Daoy (cell line): Measurements from ENCODE around the gene NDUFAF5. TPM values are rescaled to one million over a fixed set of nuclear protein-coding genes. Genes with fewer than 3 reads are reported as not detected.

Experiments used
- DNase-seq: peaks from one replicate; pipeline ENCODE4 v3.0.0-alpha.2; 2015; ENCODE audit warnings: low read depth
- total RNA-seq: library from RNA; depleted of rRNA; stranded (reverse); fragments of >200 nt; shearing (Covaris generic); gene quantifications from 2 replicates; pipeline ENCODE4 v1.2.3, GENCODE V29; 2014

Gene NDUFAF5
- total RNA-seq, 1 experiment from 2014 or later = 27.4 TPM

GRCh38 chr20:13777171-13777601 lies 7.6 kb upstream of the NDUFAF5 start:
- peak; percentile 1 for DNase-seq

GRCh38 chr20:13778827-13779226 lies 6.0 kb upstream of the NDUFAF5 start:
- no peak for DNase-seq

DNA sequence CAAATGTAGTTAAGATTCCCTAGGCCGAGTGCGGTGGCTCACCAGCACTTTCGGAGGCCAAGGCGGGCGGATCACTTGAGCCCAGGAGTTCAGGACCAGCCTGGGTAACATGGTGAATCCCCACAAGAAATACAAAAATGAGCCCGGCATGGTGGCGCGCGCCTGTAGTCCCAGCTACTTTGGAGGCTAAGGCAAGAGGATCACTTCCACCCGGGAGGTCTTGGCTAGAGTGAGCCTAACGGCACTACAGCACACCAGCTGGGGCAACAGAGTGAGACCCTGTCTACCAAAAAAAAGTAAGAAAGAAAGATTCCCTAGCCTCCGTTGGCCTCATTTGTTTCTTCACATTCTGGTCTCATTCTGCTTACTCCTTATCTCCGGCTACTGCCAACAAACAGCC lies 1.3 kb upstream of the NDUFAF5 start:
- no peak for DNase-seq

DNA sequence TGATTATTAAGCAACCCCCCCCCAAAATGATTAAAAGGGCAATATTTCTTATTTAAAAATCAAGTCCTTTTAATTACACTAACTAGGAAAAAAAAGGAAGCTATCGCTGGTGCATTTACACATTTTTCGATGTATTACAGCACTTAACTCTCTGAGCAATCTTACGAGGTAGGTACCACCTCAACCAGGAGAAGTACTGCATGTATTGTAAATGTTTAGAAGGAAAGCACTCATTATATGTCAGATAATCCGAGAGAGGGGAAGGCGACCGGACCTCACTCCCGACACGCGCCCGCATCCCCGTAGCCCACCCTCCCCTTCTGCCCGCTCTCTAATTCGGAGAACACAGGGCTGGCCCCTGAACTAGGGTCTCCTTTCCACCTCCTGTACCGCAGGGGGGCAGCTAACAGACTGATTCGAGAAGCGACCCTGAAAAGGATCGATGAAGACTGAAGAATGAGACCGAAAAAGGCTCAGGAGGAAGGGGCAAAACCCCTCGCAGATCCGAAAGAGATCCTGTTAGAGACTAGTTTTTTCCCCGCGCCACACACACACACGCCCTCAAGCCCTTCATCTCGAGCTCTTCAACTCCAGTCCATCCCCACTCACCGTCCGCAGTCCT lies 446 bp upstream of the NDUFAF5 start:
- no peak for DNase-seq

GRCh38 chr20:13786143-13786828 lies 1.5 kb downstream of the NDUFAF5 start:
- DNase-seq = no peak

DNA sequence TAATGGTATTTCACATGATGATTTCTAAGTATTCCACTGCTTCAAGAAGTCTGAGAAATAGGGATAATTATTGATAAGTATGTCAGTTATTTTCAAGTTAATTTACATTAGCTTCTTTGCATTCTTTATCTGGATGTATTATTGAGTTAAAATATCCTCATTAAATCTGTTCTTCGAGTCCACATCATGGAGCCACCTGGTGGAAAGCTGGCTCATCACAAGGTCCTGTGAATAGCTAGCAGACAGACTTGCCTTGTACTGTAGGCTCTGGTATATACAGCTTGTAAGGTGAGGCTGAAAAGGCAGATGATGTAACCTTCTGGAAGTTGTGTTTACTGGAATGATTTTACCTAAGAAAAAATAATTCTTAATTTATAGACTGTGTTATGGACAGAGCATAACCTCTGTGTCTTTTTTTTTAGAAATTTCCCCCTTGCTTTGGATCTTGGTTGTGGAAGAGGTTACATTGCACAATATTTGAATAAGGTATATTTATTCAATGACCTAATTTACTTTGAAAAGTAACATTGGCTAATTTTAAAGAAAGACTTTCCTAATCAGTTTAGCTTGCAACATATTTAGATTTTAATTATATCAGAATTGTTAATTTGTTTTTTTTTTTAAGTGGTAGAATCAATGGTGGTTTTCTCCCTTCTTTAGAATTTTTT lies 3.5 kb downstream of the NDUFAF5 start:
- peak; percentile 30 for DNase-seq

GRCh38 chr20:13790708-13791107 lies 5.9 kb downstream of the NDUFAF5 start:
- DNase-seq = no peak

GRCh38 chr20:13791540-13792459 lies 7.0 kb downstream of the NDUFAF5 start:
- DNase-seq = no peak

- DNase-seq = no peak
Observed at GRCh38 chr20:13793001-13793400, 8.2 kb downstream of the NDUFAF5 start.

DNA sequence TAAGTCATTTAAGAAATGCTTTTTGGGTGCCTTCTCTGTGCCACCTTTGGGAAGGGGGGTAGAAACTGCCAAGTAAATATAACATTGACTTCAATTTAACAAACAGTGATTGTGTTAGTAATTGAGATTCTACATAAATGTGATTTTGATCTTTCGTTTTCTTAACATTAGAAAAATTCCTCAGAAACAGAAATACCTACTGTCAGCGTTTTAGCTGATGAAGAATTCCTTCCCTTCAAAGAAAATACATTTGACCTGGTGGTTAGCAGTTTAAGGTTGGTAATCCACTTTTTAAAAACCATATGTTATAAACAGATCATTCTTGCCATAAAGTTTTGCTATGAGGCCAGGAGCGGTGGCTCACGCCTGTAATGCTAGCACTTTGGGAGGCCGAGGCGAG lies 9.8 kb downstream of the NDUFAF5 start:
- DNase-seq = no peak

GRCh38 chr20:13799040-13799439 lies 14.2 kb downstream of the NDUFAF5 start:
- DNase-seq = no peak

DNA sequence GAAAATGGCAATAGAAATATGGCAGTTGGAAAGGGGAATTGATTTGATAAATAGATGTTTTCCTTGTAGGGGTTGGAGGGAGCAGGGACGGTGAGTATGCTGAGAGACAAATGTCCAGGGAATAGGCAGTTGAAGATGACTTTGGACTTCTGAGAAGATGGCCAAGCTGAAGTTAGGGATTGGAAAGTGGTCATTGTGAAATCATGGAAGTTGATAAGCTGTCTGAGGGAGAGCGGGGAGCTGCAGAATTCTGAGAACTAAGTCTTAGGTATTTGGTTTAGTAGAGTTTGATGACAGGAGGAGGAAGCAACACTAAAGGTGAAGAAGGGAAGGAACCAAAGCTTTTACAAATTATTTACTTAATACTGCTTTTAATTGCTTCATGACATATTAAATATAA lies 15.1 kb downstream of the NDUFAF5 start:
- no peak for DNase-seq

DNA sequence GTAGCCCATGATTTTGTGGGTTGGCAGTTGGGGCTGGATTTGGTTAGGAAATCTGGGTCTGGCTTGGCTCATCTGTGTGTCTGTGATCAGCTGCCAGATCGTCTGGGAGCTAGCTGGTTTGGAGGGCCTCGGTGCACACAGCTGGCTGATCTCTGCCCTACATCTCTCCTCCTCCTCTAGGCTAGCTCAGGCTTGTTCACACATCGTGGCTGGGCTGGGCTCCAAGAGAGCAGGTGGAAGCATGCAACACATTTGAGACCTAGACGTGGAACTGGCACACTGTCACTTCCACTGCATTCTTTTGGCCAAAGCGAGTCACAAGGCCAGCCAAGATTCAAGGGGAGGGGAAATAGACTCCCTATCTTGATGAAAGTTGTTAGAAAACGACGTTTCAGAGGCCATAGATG lies 15.9 kb downstream of the NDUFAF5 start:
- peak; percentile 24 for DNase-seq

- DNase-seq = no peak
Observed at GRCh38 chr20:13809373-13809772, 24.5 kb downstream of the NDUFAF5 start.

- no peak for DNase-seq
Observed at GRCh38 chr20:13809855-13810254, 25.0 kb downstream of the NDUFAF5 start.

- no peak for DNase-seq
Observed at GRCh38 chr20:13810446-13810845, 25.6 kb downstream of the NDUFAF5 start.

GRCh38 chr20:13813910-13814309 lies 29.1 kb downstream of the NDUFAF5 start:
- DNase-seq = no peak

DNA sequence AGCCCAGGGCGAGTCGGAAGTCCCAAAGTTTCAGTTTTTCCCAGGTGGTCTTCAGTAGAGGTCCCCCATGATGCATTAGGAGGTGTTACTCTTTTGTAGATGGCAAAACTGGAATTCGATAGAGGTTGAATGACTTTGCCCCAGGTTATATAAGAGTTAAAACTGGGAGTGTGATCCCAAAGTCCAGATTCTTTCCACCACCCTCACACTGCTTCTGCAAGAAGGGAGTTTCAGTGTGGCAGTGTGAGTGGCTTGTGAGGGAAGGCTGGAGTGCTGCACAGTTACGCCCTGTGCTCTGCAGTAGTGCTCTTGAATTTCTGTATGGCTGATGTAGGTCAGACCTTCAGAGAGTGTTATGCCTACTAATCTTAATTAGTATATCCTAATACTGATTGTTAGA lies 29.8 kb downstream of the NDUFAF5 start:
- no peak for DNase-seq

DNA sequence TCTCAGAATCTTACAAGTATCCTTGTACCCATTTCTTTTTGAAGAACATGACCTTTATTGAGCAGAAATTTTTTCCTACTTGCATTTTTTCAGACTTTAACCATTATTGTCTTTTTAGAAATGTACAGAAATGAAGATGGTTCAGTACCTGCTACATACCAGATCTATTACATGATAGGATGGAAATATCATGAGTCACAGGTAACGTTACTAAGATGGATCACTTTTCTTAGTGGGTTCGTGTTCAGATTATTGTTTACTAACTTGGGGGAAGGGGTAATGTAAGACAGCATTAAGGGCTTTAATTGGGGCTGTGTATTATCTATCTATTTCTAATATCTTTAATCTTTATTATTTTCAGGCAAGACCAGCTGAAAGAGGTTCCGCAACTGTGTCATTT lies 31.9 kb downstream of the NDUFAF5 start:
- DNase-seq = no peak

DNA sequence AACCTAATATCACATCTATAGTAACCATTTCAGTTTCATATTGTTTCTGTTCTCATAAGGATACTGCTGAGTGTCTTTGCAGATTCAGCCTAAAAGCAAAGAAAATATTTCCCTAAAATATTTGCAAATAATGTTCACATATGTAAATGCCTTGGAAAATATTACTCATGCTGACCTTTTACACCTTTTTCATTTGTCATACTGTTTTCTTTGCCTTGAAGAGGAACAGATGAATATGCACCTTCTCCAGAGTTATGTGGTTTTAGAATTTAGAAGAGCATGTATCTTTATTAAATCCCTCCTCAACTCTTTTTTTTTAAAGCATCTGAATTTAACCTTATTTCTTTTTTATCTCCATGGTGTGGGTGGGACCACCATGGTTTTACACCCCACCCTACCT lies 32.5 kb downstream of the NDUFAF5 start:
- DNase-seq = no peak

- DNase-seq = peak; percentile 18
Observed at GRCh38 chr20:13819885-13820645, 35.2 kb downstream of the NDUFAF5 start.
